Measurements from ENCODE around the gene ABI1. TPM values are rescaled to one million over a fixed set of nuclear protein-coding genes. Genes with fewer than 3 reads are reported as not detected.

ABI1 gene
- total and polyA plus RNA-seq, 2 of the 13 experiments (the other 11 are each of a cell fraction or from before 2014, with no cell fraction given) = 20.9 to 22.9 TPM

DNA sequence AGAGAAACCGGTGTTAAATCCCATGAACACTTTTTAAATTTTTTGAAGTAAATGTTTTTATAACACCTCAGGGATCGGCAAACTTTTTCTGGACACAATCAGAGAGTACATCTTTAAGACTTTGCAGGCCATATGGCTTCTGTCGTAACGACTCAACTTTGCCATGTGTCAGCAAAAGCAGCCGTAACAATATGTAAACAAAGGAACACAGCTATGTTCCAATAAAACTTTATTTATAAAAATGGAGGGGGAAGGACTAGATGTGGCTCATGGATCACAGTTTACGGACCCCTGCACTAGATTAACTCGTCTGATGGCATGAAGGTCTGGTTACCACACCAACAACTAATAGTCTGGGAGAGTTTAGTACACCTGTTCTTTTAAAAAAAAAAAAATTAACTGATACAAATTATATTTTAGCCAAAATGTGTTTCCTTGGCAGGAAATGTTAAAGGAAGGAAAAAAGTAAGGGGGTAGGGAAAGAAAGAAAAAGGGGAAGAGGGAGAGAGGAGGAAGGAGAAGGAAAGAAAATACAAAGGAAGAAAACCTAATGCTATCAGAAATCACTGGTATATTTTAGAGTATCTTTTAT lies 50.2 kb downstream of the ABI1 start:
- Histone ChIP-seq H3K9ac (ENCODE audit: insufficient read depth, low read depth, low read length) (no peak overlapping the region), H3K9me3 (ENCODE audit: low read length) (no peaks in the 10 kb centered on the region), H3K36me3 (replicated peaks in 1 of 2; ENCODE audit: control insufficient read depth in 1 of 2, insufficient read depth in 2 of 2, low read length in 2 of 2) (no peaks in the 10 kb centered on the region), H3K27me3 (ENCODE audit: control insufficient read depth in 1 of 2, insufficient read depth in 2 of 2, low read length in 2 of 2) (no peaks in the 10 kb centered on the region), H3K79me2 (ENCODE audit: insufficient read depth, low read length) (peaks cover 13% of the 10 kb centered on the region), H3K4me1 (ENCODE audit: insufficient read depth, low read length) (peaks cover 15% of the 10 kb centered on the region; the same call in 1 of the 2 replicates), H2AFZ (ENCODE audit: low read length) (no peak overlapping the region), H3K4me2 (ENCODE audit: low read depth, low read length) (no peak overlapping the region), H3K27ac (ENCODE audit: extremely low read length, insufficient read depth, low read length) (no peak overlapping the region), H4K20me1 (ENCODE audit: insufficient read depth, low read length) (0 out of 2 replicates have a peak, but pooled peaks cover 3% of the 10 kb centered on the region), H3K4me3 (replicated peaks in 1 of 3; ENCODE audit: insufficient read depth in 1 of 3, low read depth in 2 of 3, low read length in 3 of 3) (no peak overlapping the region)
- no peak for FAIRE-seq
- in situ Hi-C loops (cut with HindIII; ENCODE audit: extremely low pct_ligation_motif_present, low pct_unique_long_range_greater_than_20kb) (no loop called here), intact Hi-C loops (cut with micrococcal nuclease; ENCODE audit: unreplicated experiment) (no loop called here)
- TF ChIP-seq MAFK (conservative IDR thresholded peaks at IDR 0.05 in 1 of 2, IDR thresholded peaks at IDR 0.05 in 1 of 2; ENCODE audit: low read length in 2 of 2) (peak; percentile 5 to 39; a peak in 2 of 4 replicates), ATRX (CRISPR knock-in tag; IDR thresholded peaks at IDR 0.05; ENCODE audit: borderline replicate concordance) (no peak)
- TF ChIP-seq, protein P1, sequence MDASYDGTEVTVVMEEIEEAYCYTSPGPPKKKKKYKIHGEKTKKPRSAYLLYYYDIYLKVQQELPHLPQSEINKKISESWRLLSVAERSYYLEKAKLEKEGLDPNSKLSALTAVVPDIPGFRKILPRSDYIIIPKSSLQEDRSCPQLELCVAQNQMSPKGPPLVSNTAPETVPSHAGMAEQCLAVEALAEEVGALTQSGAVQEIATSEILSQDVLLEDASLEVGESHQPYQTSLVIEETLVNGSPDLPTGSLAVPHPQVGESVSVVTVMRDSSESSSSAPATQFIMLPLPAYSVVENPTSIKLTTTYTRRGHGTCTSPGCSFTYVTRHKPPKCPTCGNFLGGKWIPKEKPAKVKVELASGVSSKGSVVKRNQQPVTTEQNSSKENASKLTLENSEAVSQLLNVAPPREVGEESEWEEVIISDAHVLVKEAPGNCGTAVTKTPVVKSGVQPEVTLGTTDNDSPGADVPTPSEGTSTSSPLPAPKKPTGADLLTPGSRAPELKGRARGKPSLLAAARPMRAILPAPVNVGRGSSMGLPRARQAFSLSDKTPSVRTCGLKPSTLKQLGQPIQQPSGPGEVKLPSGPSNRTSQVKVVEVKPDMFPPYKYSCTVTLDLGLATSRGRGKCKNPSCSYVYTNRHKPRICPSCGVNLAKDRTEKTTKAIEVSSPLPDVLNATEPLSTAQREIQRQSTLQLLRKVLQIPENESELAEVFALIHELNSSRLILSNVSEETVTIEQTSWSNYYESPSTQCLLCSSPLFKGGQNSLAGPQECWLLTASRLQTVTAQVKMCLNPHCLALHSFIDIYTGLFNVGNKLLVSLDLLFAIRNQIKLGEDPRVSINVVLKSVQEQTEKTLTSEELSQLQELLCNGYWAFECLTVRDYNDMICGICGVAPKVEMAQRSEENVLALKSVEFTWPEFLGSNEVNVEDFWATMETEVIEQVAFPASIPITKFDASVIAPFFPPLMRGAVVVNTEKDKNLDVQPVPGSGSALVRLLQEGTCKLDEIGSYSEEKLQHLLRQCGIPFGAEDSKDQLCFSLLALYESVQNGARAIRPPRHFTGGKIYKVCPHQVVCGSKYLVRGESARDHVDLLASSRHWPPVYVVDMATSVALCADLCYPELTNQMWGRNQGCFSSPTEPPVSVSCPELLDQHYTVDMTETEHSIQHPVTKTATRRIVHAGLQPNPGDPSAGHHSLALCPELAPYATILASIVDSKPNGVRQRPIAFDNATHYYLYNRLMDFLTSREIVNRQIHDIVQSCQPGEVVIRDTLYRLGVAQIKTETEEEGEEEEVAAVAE (CRISPR knock-in tag; IDR thresholded peaks at IDR 0.05; ENCODE audit: borderline replicate concordance) = no peak
- TF ChIP-seq, protein P2, sequence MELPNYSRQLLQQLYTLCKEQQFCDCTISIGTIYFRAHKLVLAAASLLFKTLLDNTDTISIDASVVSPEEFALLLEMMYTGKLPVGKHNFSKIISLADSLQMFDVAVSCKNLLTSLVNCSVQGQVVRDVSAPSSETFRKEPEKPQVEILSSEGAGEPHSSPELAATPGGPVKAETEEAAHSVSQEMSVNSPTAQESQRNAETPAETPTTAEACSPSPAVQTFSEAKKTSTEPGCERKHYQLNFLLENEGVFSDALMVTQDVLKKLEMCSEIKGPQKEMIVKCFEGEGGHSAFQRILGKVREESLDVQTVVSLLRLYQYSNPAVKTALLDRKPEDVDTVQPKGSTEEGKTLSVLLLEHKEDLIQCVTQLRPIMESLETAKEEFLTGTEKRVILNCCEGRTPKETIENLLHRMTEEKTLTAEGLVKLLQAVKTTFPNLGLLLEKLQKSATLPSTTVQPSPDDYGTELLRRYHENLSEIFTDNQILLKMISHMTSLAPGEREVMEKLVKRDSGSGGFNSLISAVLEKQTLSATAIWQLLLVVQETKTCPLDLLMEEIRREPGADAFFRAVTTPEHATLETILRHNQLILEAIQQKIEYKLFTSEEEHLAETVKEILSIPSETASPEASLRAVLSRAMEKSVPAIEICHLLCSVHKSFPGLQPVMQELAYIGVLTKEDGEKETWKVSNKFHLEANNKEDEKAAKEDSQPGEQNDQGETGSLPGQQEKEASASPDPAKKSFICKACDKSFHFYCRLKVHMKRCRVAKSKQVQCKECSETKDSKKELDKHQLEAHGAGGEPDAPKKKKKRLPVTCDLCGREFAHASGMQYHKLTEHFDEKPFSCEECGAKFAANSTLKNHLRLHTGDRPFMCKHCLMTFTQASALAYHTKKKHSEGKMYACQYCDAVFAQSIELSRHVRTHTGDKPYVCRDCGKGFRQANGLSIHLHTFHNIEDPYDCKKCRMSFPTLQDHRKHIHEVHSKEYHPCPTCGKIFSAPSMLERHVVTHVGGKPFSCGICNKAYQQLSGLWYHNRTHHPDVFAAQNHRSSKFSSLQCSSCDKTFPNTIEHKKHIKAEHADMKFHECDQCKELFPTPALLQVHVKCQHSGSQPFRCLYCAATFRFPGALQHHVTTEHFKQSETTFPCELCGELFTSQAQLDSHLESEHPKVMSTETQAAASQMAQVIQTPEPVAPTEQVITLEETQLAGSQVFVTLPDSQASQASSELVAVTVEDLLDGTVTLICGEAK (IDR thresholded peaks at IDR 0.05) = peak; percentile 31; the same call in 1 of the 2 replicates
- TF ChIP-seq, protein P2 (CRISPR knock-in tag; IDR thresholded peaks at IDR 0.05) = peak; percentile 89
- ATAC-seq = no peak
- CTCF ChIA-PET (ENCODE audit: low intra/inter-chr PET ratio, low total read pairs) = no interaction called here
- no TSS peak for BruUV-seq (replicated peaks)
- DNase-seq (ENCODE audit: low spot score) = no peak
- POLR2A ChIA-PET = no interaction called here
- WGBS (ENCODE audit: low lambda C conversion rate) = 94% methylated on average over 7 of the region's 7 CpGs
